ENCODE data around the gene UBL4B.
A peak's percentile ranks its signal among the peaks of the same experiment; 100 is the strongest.
"Not testable (repeated sequence)": the region's sequence is repeated elsewhere in the genome, so short reads cannot be mapped to it uniquely, and the experiment has no call there.

The UBL4B gene, protein sequence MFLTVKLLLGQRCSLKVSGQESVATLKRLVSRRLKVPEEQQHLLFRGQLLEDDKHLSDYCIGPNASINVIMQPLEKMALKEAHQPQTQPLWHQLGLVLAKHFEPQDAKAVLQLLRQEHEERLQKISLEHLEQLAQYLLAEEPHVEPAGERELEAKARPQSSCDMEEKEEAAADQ

DNA sequence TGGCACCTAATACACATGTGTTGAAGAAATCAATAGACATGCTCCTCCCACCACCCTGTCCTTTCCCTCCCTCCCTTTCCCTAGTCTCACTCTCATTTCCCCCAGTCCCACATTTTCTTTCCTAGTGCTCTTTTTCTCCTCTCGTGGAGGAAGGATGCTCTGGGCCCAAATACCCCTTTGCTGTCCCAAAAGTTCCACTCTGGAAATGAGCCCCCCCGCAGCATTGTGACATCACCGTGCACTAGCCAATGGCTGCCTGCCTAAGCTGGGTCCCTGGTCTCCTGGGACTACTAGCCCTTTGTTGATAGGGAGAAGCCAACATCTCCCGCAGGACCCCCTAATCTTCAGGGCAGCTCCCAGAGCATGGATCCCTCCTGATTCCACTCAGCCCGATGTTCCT, at the start of gene UBL4B:
Gene UBL4B (plus strand): TSS at position 301 of the 400 bp plus-strand sequence. CDS start 92 bp downstream, at position 393.
- no peak for DNase-seq (ENCODE audit: low read depth in 2 of 2)

DNA sequence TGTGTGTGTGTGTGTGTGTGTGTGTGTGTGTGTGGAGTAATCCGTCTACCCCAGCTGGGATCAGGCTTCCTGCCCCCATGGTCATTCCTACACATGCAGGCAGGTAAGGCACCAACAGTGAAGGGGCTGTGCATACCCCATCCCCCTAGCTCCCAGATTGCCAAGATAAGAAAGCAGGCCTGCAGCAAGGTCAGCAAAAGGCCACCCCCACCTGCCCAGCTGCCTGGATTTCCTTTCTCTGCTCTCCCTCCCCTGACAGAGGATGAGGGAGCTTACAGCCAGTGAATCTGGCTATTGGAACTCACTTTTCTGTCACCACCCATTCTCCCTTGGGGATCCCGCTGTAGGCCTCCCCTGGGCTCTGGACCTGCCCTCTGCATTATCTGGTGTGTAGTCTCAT, 49.6 kb upstream of the UBL4B start:
- DNase-seq (ENCODE audit: low read depth in 2 of 2): no peak

DNA sequence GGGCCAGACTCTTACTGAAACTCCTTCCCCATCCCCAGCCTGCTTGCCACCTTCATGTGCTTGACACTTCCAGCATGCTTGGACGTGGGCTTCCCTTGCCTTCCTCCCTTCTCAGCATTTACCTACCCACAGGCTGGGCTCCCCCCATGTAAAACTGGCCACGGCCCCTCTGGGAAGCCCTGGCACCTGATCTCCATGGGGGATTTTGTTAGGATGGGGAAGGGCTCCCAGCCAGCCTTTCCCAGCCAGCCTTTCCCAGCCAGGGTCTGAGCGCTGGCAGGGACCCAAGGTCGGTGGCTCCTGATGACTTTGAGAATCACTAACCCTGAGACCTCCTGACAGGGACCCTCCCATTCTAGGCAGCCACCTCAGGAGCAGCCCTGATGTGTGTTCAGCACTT, 48.5 kb upstream of the UBL4B start:
- no peak for DNase-seq (ENCODE audit: low read depth in 2 of 2)

DNA sequence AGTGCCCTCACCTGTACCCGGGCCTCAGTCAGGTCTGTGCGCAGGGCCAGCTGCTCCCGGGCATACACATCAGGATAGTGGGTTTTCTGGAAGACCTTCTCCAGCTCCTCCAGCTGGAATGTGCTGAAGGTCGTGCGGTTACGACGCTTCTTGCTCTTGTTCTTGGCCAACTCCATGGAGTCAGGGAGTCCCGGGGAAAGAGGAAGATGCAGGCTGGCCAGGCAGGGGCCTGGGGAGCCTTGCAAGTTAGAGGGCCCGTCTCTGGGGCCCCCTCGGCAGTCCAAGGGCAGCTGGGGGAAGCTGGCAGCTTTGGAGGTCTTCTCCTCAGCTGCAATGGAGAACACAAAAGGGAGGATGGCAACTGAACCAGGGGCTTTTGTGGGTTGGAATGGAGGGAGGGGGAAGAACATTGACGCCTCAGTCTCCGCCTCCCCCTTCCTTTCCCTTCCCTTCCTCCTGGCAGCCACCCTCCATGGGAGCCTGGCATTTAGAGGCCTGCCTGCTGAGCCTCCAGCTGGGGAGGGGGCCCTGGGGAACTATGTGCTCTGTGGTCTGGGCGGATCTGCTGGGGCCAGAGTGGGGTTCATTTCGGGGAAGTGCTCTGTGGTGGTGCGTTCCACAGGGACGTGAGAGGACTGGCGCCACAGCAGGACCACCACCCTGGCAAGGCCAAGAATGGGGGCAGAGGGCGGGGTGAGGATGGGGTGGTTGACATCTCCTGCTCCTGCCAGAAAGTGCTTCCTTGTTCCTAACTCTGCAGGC, 47.5 kb upstream of the UBL4B start:
- DNase-seq (ENCODE audit: low read depth in 2 of 2): no peak

DNA sequence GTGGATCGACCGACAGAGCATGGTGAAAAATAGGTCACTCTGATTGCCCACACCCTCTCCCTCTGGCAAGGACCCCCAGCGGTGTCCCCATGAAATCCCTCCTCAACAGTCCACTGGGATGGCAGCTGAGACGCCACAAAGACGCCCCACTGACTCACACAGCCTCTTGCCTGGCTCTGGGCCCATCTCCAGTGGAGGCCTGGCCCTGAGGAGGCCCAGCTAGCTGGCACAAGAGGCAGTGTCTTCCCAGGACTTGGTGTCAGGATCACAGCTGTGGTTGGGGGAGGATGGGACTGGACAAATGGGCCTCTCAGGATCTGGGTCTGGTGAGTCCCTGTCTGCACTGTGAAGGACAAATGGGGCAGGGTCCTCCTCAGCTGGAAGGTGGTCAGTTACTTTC, 46.4 kb upstream of the UBL4B start:
- no peak for DNase-seq (ENCODE audit: low read depth in 2 of 2)

DNA sequence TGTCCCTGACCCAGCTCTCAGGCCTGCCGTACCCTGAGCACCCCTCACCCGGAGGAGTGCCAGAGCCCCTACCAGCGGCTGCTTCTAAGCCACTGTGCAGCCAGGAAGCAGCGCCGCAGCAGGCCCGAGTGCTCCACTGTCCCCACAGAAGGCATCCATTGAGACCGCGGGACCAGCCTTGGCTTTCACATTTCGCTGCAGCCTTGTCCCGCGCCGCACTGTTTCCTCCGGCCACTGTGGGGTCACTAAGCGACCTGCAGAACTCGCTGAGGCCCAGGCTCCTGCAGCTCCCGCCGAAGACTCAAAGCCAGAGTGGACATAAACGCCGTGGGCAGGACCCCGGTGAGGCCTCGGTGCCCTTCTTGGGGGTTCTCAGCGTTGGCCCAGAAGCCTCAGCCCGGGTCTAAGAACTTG, 44.8 kb upstream of the UBL4B start:
- no peak for DNase-seq (ENCODE audit: low read depth in 2 of 2)

DNA sequence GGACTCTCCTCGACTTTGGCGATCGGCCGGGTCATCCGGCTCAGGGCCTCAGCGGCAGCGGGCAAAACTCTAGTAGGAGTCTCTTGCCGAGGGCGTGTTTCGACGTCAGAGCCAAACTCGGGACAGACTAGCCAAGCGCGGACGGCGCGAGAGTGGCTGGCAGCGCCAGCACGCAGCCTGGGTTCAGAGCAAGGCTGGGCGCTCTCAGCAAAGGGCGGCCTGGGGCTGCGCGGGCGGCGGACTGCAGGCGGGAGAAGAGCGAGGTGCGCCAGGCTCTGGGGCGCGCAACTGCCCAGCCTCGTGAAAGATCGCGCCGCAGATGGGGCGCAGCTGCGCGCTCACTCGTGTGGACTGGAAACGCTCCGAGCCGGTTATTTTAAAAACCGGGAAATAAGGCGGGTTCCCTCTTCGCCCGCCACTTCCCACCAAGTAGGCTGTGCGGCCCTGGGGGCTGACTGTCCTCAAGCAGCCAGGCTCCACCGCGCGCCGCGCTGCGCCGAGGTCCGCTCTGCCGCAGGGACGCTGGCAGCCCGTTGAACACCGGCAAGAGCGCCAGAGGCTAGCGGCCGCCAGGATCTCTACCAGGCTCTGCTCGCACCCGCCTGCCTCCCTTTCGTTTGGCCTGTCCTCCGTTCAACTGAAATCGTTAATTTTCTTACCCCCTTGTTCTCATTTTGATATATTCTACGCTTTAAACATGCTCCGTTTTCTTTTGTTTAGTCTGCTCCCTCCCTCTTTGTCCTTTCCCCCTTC, 44.2 kb upstream of the UBL4B start:
- no peak for DNase-seq (ENCODE audit: low read depth in 2 of 2)

DNA sequence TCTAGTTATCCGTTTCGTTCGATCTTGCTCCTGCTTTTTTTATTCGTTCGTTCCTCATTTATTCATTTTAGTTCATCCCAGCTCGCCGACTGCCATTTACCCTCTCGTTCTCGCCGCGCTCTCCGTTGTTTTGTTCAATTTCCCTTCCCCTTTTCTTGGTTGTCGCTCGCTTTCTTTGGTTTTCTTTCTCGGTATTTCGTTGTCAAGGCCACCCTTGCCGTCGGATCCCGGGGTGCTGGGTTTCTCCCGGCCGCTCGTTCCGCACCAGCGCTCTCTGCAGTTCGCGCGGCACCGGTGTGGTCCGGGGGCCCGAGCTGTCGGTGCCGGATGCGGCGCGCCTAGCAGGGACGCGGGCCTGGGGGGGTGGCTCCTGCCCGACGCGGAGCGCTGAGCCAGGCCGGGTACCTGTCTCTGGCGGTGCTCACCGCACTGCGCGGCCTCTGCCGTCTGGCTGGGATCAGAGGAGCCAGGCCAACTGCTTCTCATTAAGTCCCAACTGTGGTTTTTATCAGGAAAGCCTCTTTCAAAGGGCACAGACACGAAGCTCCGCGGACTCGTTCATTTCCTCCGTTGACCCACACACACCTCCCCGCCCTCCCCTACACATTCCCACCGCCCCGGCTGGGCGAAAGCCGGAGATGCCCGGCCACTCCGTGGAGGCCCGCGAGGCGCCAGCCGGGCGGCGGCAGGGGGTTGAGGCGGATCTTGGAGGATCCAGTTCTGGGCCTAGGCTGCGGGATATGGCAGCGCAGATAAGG, 43.4 kb upstream of the UBL4B start:
- peak in 1 of 2 donors; percentile 13 for DNase-seq (ENCODE audit: low read depth in 2 of 2)

DNA sequence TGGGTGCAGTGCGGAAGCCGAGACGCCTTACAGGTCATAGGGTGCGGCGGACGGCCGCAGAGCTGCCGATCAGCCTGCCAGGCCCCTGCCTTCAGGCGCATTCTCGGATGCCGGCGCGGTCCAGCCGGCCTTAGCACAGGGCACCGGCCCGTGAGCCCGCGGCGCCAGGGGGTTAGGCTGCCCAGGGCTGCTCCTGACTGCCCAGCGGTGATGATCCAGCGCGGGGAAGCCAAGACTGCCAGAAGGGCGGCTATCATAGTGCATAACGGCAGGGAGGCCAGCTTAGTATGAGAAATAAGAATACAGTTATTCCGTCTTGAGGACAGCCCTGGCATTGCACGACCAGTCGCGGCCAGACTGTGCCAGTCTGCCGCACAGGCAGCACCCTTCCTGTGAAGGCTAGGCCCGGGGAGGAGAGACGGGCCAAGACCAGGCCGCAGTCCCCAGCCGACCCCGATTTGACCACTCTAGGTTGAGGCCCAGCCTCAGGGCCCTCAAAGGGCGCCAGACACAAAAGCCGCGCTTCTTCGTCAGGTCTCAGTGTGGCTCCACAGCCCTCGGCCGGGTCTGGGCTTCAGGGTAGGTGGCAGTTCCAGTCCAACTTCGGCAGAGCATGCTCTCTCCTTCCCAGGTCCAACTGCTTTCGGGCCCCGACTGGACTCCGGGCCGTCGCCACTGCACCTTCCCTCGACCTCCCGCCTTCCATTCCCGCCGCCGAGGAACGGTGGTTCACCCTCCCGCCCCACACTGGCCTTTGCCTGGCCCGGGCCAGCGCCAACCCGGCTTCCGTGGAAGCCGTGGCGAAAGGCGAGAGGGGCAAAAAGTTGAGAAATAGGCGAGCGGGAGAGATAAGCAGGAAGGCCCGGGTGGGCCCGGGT, 42.6 kb upstream of the UBL4B start:
- DNase-seq (ENCODE audit: low read depth in 2 of 2): no peak

DNA sequence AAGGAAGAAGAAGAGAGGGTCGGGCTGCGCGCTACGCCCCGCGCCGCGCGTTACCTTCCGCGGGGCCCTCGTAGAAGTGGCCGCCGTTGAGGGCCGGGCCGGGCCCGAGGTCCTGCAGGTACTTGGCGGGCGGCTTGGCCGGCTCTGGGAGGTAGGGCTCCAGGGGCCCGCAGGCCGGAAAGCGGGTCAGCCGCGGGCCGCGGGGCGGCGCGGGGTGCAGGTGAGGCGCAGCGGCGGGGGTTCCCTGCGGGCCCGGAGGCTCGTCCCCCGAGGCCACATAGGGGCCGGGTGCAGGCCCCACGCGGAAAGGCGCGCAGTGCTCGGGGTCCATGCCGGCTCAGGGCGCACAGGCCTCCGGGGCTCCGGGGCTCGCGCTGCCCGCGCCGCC, 42.0 kb upstream of the UBL4B start:
- DNase-seq (ENCODE audit: low read depth in 2 of 2): no peak

DNA sequence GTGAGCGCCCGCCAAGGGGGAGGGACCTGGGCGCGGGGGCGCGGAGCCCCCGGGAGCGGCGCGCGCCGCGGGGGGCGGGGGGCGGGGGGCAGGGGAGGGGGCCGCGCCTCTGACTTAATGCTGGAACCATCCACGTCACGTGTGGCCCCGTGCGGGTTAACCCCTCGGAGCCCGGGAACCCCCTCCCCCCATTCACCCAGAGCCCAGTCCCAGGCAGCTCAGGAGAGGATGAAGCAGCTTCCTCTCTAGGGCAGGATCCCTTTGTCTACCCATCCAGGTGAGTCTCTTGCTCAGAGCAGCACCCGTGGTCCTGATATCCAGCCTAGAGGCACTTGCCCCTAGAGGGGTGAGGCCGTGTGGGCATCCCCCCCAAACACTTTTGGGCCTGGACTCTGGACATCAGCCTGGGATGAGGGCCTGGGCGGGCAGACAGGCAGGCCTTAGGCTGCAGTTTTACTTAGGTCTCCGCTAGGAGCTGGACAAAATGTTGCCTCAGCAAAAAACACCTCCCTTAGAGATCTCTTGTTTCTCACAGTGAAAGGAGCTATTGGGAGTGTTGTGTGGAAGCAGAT, 41.5 kb upstream of the UBL4B start, which contains the start of gene ALX3:
Gene ALX3 (minus strand): TSS at position 2 of the 572 bp plus-strand sequence. CDS start 60 bp downstream, outside the sequence.
- no peak for DNase-seq (ENCODE audit: low read depth in 2 of 2)

DNA sequence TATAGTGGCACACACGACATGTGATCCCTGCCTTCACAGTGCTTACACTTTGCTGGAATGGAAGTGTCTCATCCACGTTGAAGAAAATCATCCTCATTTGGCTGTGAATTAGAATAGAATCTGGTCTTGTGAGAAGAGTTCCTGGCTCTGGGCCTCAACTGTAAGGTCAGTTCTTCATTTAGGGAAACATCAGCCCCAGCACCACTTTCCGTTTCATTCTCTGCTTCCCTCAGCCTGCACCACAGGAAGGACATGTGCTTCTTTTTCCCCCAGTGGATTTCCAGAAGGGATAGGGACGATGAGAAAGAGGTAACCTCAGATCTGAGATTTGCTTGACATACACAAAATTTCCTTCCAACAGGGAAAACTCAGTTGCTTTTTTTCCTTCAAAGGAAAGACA, 38.1 kb upstream of the UBL4B start:
- DNase-seq (ENCODE audit: low read depth in 2 of 2): no peak

DNA sequence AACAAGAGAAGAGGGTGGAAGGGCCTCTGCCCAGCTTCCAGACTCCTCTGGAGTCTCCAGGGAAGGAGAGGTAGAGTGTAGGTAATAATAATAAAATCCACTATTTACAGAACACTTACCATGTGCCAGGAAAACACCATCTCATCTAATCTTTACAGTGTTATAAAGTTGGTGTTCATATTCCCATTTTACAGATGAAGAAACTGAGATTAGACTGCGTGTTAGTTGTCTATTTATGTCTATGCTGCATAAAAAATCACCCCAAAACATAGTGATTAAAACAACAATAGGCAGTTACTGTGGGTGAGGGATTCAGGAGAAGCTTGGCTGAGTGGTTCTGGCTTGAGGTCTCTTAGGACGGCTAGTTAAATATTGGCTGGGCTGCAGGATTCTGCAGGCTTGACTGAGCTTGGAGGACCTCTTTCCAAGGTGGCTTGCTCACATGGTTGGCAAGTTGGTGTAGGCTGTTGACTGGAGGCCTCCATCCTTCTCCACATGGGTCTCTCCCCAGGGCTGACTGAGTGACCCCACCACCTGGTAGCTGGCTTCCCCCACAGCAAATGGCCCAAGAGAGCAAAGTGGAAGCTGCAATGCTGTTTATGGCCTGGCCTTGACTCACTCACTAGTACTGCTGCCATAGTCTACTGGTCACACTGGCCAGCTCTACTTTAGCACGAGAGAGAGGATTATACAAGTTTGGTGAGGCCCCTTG, 35.3 kb upstream of the UBL4B start:
- no peak for DNase-seq (ENCODE audit: low read depth in 2 of 2)

DNA sequence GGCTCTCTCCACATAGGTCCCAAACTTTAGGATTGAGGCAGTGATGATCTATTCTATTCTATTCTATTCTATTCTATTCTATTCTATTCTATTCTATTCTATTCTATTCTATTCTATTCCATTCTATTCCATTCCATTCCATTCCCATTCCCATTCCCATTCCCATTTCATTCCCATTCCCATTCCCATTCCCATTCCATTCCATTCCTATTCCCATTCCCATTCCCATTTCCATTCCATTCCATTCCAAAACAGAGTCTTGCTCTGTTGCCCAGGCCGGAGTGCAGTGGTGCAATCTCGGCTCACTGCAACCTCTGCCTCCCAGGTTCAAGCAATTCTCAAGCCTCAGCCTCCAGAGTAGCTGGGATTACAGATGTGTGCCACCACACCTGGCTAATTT, 32.2 kb upstream of the UBL4B start:
- not testable (repeated sequence) for DNase-seq (ENCODE audit: low read depth in 2 of 2)

DNA sequence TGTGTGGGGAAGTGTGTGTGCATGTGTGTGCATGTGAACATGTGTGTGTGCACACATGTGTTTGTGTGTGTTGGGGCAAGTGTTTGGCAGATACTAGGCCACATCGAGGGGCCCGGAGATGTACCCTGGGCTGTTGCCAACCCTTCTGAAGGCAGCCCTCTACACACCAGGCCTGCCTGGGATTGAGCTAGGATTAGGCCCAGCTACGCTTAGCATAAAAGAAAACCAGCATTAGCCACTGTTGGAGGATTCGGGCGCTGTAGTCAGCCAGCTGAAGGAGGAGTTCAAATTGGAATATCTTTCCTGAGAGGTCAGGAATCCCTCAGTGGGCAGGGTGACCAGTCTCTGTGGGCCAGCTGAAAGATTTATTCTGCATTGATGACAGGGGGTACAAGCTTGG, 31.2 kb upstream of the UBL4B start:
- no peak for DNase-seq (ENCODE audit: low read depth in 2 of 2)

DNA sequence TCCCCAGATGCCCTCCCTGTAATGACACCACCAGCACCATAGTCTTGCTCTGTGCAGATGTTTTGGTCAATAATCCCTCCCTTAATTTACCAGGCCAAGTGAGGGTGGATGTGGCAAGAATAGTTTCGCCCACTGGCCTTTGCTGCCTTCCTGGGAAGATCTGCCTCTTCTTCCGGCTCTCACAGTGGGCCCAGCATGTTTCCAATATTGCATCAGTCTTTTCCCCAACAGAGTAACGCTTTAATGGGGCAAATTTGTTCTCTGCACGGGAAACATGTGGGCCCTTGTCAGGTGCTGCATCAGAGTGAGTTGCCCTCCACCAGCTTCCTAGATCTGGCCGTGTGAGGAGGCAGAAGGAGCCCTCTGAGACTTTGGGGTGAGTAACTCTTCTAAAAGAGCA, 29.8 kb upstream of the UBL4B start:
- DNase-seq (ENCODE audit: low read depth in 2 of 2): no peak

DNA sequence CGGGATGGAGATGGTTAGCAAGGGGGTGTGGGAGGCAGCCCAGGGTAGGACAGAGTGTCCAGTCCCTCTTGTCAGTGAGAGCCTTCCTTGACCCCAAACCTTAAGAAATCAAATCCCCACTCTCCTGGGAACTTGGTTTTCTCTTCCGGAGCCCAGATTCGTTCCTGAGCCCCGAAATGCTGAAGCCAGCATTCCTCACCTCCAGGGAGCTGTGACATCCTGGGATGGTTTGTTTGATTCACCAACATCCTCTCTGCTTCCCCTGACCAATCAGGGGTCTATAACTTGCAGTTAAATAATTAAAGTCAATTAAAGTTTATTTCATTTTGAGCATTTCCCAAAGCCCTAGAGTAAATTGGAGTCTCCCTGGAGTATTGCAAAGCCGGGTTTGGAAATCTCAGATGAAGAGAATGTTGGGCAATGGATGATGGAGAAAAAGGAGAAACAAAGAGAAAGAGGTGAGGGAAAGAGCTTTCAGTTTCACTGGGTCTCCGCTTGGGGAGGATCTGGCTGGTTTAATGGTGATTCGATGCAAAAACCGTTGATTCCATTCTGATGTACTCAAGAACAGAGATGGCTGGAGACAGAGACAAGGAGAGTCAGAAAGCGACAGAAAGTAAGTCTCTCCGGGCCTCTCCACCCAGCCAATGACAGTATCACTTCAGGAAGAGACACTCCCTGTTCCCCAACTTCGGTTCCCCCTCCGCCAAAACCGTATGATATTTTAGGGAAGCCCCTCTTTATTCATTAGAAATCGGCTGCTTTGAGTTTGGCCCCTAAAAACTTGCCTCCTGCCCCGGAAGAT, 29.0 kb upstream of the UBL4B start:
- DNase-seq (ENCODE audit: low read depth in 2 of 2): no peak

DNA sequence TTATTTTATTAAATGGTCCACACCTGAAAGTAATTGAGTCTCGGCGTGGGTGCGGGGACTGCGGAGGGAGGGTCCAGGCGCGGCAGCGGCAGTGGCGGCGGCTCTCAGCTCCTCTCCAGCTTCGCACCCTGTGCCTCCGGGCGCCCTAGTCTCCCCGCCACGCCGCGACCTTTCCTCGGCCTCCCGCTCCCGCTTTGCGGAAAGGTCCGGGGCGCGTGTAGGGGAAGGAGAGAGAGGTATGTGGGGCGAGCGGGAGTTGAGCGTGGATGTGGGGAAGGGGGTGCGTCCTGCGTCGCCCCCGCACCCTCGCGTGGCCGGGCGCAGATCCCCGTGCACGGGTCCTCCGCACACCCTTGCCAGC, 28.4 kb upstream of the UBL4B start:
- no peak for DNase-seq (ENCODE audit: low read depth in 2 of 2)

All from stimulated activated CD8-positive, alpha-beta memory T cell treated with anti-CD3 and anti-CD28 coated beads, Interleukin-15, amount 100 ng/mL, for 48 hours (primary cell).